K562 (cell line): ENCODE results near the gene LRMDA. TPM values are rescaled to one million over a fixed set of nuclear protein-coding genes. Genes with fewer than 3 reads are reported as not detected.

Source experiments
- ATAC-seq: fragments of 200-7000 bp; cut with Tn5 transposase; 3 replicates; pipeline ENCODE4 v1.9.1; 2020; ENCODE audit warnings: moderate library complexity
- BruUV-seq: library from RNA; stranded (reverse); fragments of 400-500 nt; replicated peaks from 2 replicates; lab custom pipeline; 2021; lab: Mats Ljungman, UMichigan
- CTCF ChIA-PET: fragments of 300-600 bp; formaldehyde crosslinking; extraction: SDS; loops from one replicate; lab custom pipeline; 2021; ENCODE audit warnings: low intra/inter-chr PET ratio; lab: Yijun Ruan, JAX
- POLR2A ChIA-PET: fragments of 300-600, 350-650 bp; sonication (Branson Sonifier 250); formaldehyde crosslinking; extraction: SDS; loops from one replicate; lab custom pipeline; 2021; ENCODE audit warnings: antibody characterized with exemption, inconsistent platforms; lab: Yijun Ruan, JAX
- DNase-seq, 4 experiments: peaks; one replicate each; pipeline versions ENCODE4 v3.0.0 to v3.0.0-alpha.2; 2011 to 2018; ENCODE audit warnings: low spot score in 3 of 4, mixed read lengths in 3 of 4; ENCODE audit errors: extremely low read depth in 1 of 4
- FAIRE-seq: peaks from 2 replicates; lab custom pipeline; 2011; peaks lifted over from hg19 to GRCh38; lab: Jason Lieb, UNC
- H2AFZ ChIP-seq: 2 replicates; pipeline ENCODE4 v1.6.0; 2011; ENCODE audit warnings: low read depth, low read length, control low read depth, inconsistent platforms
- H3K27ac ChIP-seq: fragments of 200-600 bp; 3 replicates; pipeline ENCODE4 v1.8.0; 2011; ENCODE audit warnings: low read depth, mild to moderate bottlenecking, control low read depth, inconsistent platforms, low read length, moderate library complexity, mixed read lengths; ENCODE audit errors: extremely low read depth
- H3K27me3 ChIP-seq, 2 experiments: fragments of 300-600 bp in 1 of 2; 2 replicates in 1 of 2; 3 replicates in 1 of 2; pipeline versions ENCODE4 v1.6.0 to v1.8.0; 2011; ENCODE audit warnings: inconsistent platforms in 2 of 2, low read length in 2 of 2, mild to moderate bottlenecking in 1 of 2, mixed read lengths in 1 of 2, moderate library complexity in 1 of 2; ENCODE audit not compliant: control insufficient read depth in 2 of 2, insufficient read depth in 2 of 2
- H3K36me3 ChIP-seq: fragments of 300-600 bp; 3 replicates; pipeline ENCODE4 v1.8.0; 2011; ENCODE audit warnings: mild to moderate bottlenecking, low read length, inconsistent platforms; ENCODE audit not compliant: control insufficient read depth, insufficient read depth
- H3K4me1 ChIP-seq, 2 experiments: fragments of 200-600 bp in 1 of 2; replicated peaks in 1 of 2; 2 replicates in 1 of 2; 3 replicates in 1 of 2; pipeline versions ENCODE4 v1.5.1 to v1.8.0; 2011; ENCODE audit warnings: inconsistent platforms in 2 of 2, low read length in 2 of 2, mild to moderate bottlenecking in 1 of 2, mixed read lengths in 1 of 2, moderate library complexity in 1 of 2; ENCODE audit not compliant: control insufficient read depth in 2 of 2, insufficient read depth in 2 of 2
- H3K4me2 ChIP-seq: 2 replicates; pipeline ENCODE4 v1.6.1; 2011; ENCODE audit warnings: low read length, control low read depth, inconsistent platforms, mixed read lengths; ENCODE audit not compliant: insufficient read depth
- H3K4me3 ChIP-seq: fragments of 200-600 bp; sonication (generic), shearing (Covaris generic); 2 replicates; pipeline ENCODE4 v1.5.1; 2016; ENCODE audit warnings: control low read depth, inconsistent platforms
- H3K79me2 ChIP-seq: fragments of 200-600 bp; 3 replicates; pipeline ENCODE4 v1.8.0; 2011; ENCODE audit warnings: low read length, inconsistent platforms; ENCODE audit not compliant: control insufficient read depth, insufficient read depth
- H3K9ac ChIP-seq, 2 experiments: 2 replicates each; pipeline versions ENCODE4 v1.6.0 to v1.6.1; 2011; ENCODE audit warnings: low read depth in 2 of 2, low read length in 2 of 2, control low read depth in 1 of 2, inconsistent platforms in 1 of 2, mild to moderate bottlenecking in 1 of 2, mixed read lengths in 1 of 2; ENCODE audit not compliant: insufficient read depth in 1 of 2
- H3K9me1 ChIP-seq: one replicate; pipeline ENCODE4 v1.6.0; 2011; ENCODE audit warnings: inconsistent platforms, mild to moderate bottlenecking, low read length, moderate library complexity; ENCODE audit not compliant: control insufficient read depth, insufficient read depth
- H3K9me3 ChIP-seq: replicated peaks from 2 replicates; pipeline ENCODE4 v1.5.1; 2011; ENCODE audit warnings: low read depth, low read length, inconsistent platforms; ENCODE audit not compliant: control insufficient read depth, insufficient read depth
- H4K20me1 ChIP-seq: replicated peaks from 2 replicates; pipeline ENCODE4 v1.6.1; 2011; ENCODE audit warnings: low read length, inconsistent platforms, mixed read lengths; ENCODE audit not compliant: control insufficient read depth, insufficient read depth
- ADNP ChIP-seq: fragments of 200-800 bp; sonication (Bioruptor generic); IDR thresholded peaks from 2 replicates; pipeline ENCODE4 v1.6.1; 2016; ENCODE audit warnings: missing genetic modification characterization, missing compliant biosample characterization
- CBX5 ChIP-seq: IDR thresholded peaks from 2 replicates; pipeline ENCODE4 v1.6.1; 2014; ENCODE audit warnings: low read depth, borderline replicate concordance
- GATAD2A ChIP-seq: fragments of 450-650 bp; IDR thresholded peaks from 2 replicates; pipeline ENCODE4 v1.6.1; 2017
- NFIC ChIP-seq: fragments of 450-650 bp; IDR thresholded peaks from 2 replicates; pipeline ENCODE4 v1.6.1; 2017; ENCODE audit warnings: mild to moderate bottlenecking, inconsistent platforms
- NR2F6 ChIP-seq: fragments of 450-650 bp; formaldehyde crosslinking; IDR thresholded peaks from 2 replicates; pipeline ENCODE4 v1.4.0; 2020; ENCODE audit warnings: mild to moderate bottlenecking
- PHB2 ChIP-seq: fragments of 450-650 bp; IDR thresholded peaks from 2 replicates; pipeline ENCODE4 v1.6.1; 2017; ENCODE audit warnings: low read depth
- RNF2 ChIP-seq: sonication (generic); IDR thresholded peaks from 2 replicates; pipeline ENCODE4 v1.6.1; 2016
- TBL1XR1 ChIP-seq, 2 experiments: IDR thresholded peaks; 2 replicates each; pipeline ENCODE4 v1.6.1; 2012; ENCODE audit warnings: improper control_type of control experiment in 2 of 2, low read length in 2 of 2, mild to moderate bottlenecking in 1 of 2
- ZNF124 ChIP-seq: sonication (generic); formaldehyde crosslinking; IDR thresholded peaks from 2 replicates; pipeline ENCODE4 v1.8.1; 2022; ENCODE audit warnings: missing genetic modification reagents
- ZNF133 ChIP-seq: fragments of 250-450 bp; sonication (Bioruptor Pico); IDR thresholded peaks from 2 replicates; pipeline ENCODE4 v1.4.0; 2020; ENCODE audit warnings: mild to moderate bottlenecking
- ZNF175 ChIP-seq: fragments of 200-800 bp; sonication (Bioruptor generic); IDR thresholded peaks from 2 replicates; pipeline ENCODE4 v1.6.1; 2016; ENCODE audit warnings: low read depth, mild to moderate bottlenecking, missing genetic modification characterization, missing compliant biosample characterization
- ZNF24 ChIP-seq: fragments of 450-650 bp; IDR thresholded peaks from 2 replicates; pipeline ENCODE4 v1.6.1; 2016
- ZSCAN32 ChIP-seq: fragments of 450-650 bp; formaldehyde crosslinking; IDR thresholded peaks from 2 replicates; pipeline ENCODE4 v1.4.0; 2020; ENCODE audit warnings: mild to moderate bottlenecking, moderate library complexity
- WGBS: fragments of 100-300 bp; shearing (Covaris generic); methylation state at CpG from one replicate; pipeline ENCODE4 v1.1.6; 2016; ENCODE audit warnings: low coverage, mixed read lengths; ENCODE audit not compliant: insufficient coverage; ENCODE audit errors: missing lambda C conversion rate; 5-methylcytosine and 5-hydroxymethylcytosine counted together
- in situ Hi-C: fragments of 300-500 bp; cut with MboI; formaldehyde crosslinking; loops from 4 replicates; pipeline ENCODE4 v1.15.0; 2018; ENCODE audit warnings: inconsistent platforms, mixed read lengths
- intact Hi-C: fragments of 100-400 bp; cut with micrococcal nuclease; formaldehyde crosslinking; loops from 2 replicates; pipeline ENCODE4 v1.14.2; 2022
- polyA plus RNA-seq, 8 experiments: library from polyadenylated mRNA; depleted of rRNA in 4 of 8; stranded (reverse) in 5 of 8; unstranded in 3 of 8; fragments of >200 nt; fragmentation: Nextera tagmentation in 2 of 8; fragmentation: Illumina TruSeq in 1 of 8; extraction: Ambion mirVana in 2 of 8; extraction: Trizol in 1 of 8; gene quantifications; 2 replicates each; pipeline versions ENCODE4 v1.2.1 to v1.2.3, GENCODE V29; 2011 to 2014; ENCODE audit warnings: inconsistent platforms in 1 of 8, missing spikeins in 1 of 8
- total RNA-seq, 7 experiments: library from RNA; depleted of rRNA in 6 of 7; stranded (reverse); fragments of >200 nt in 6 of 7; fragmentation: Illumina TruSeq in 2 of 7; extraction: Trizol in 2 of 7; gene quantifications; 2 replicates each; pipeline versions ENCODE4 v1.2.1 to v1.2.3, GENCODE V29; 2011 to 2021; ENCODE audit warnings: low replicate concordance in 1 of 7
- TF ChIP-seq, protein P1 (sequence below), 2 experiments: fragments of 450-650 bp in 1 of 2; IDR thresholded peaks; 2 replicates each; pipeline ENCODE4 v1.6.1; 2011 to 2017; ENCODE audit warnings: low read depth in 2 of 2, antibody characterized with exemption in 1 of 2, borderline replicate concordance in 1 of 2, low read length in 1 of 2, mild to moderate bottlenecking in 1 of 2, mixed read lengths in 1 of 2; ENCODE audit not compliant: control insufficient read depth in 1 of 2
- TF ChIP-seq, protein P2 (sequence below): fragments of 250-450 bp; sonication (Bioruptor Pico); IDR thresholded peaks from 2 replicates; pipeline ENCODE4 v1.5.0; 2020; ENCODE audit warnings: mild to moderate bottlenecking
- TF ChIP-seq, protein P3 (sequence below): fragments of 250-450 bp; sonication (Bioruptor Pico); IDR thresholded peaks from 2 replicates; pipeline ENCODE4 v1.8.0; 2022; ENCODE audit warnings: moderate library complexity, mild to moderate bottlenecking, inconsistent platforms

Gene LRMDA
- total and polyA plus RNA-seq, 9 of the 15 experiments (the other 6 are each of a cell fraction or from before 2014, with no cell fraction given): 0.25 TPM; not detected in 8

DNA sequence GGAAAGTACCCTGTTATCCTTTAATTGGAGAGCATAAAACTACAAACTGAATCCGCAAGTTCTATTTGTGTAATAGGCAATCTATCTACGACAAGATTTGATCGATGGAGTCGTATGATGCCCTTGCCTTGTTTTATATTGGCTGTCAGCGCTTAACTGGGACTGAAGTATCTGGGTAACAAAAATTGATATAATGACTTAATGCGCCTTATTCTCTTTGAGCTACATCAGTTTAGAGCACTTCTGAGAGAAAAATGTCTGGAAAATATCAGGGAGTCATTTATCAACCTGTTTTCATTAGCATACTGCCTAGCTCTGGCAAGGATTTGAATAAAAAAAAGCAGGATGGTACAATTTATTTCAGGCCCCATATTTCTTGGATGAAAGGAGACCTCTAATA, 262.1 kb downstream of the LRMDA start (continued):
- TF ChIP-seq, protein P1, sequence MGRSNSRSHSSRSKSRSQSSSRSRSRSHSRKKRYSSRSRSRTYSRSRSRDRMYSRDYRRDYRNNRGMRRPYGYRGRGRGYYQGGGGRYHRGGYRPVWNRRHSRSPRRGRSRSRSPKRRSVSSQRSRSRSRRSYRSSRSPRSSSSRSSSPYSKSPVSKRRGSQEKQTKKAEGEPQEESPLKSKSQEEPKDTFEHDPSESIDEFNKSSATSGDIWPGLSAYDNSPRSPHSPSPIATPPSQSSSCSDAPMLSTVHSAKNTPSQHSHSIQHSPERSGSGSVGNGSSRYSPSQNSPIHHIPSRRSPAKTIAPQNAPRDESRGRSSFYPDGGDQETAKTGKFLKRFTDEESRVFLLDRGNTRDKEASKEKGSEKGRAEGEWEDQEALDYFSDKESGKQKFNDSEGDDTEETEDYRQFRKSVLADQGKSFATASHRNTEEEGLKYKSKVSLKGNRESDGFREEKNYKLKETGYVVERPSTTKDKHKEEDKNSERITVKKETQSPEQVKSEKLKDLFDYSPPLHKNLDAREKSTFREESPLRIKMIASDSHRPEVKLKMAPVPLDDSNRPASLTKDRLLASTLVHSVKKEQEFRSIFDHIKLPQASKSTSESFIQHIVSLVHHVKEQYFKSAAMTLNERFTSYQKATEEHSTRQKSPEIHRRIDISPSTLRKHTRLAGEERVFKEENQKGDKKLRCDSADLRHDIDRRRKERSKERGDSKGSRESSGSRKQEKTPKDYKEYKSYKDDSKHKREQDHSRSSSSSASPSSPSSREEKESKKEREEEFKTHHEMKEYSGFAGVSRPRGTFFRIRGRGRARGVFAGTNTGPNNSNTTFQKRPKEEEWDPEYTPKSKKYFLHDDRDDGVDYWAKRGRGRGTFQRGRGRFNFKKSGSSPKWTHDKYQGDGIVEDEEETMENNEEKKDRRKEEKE (IDR thresholded peaks at IDR 0.05; ENCODE audit: borderline replicate concordance in 1 of 2, control insufficient read depth in 1 of 2, low read depth in 2 of 2, low read length in 1 of 2): no peak
- TF ChIP-seq GATAD2A: no peak

DNA sequence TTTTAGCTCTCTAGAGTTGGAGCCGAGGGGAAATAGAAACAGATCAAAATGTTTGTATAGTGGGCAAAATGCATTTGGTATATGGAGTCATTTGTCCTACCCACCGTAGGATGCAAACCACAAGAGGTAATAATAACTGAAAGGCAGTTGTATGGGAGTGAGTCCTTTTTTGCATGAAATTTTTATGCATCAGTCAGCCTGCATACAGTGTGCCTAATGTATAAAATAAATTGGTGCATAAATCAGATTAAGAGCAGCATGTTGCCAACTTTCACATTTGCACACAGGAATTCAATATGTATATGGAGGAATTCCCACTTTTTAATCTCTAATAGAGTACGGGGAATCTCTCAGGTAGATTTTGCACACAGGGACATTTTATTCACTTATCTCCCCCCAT, 262.8 kb downstream of the LRMDA start:
- in situ Hi-C loops: no loop called here
- POLR2A ChIA-PET: interaction anchor here (1.7 kb wide), 1 partner anchor 9 kb away, joined by 6 read pairs; no protein-coding TSS in a partner anchor
- Histone ChIP-seq H3K9me3 (no peaks in the 10 kb centered on the region), H4K20me1 (no peaks in the 10 kb centered on the region), H3K4me1 (no peaks in the 10 kb centered on the region), H3K4me2 (no peak overlapping the region), H2AFZ (no peak overlapping the region), H3K36me3 (no peaks in the 10 kb centered on the region), H3K4me3 (no peak overlapping the region), H3K9ac (no peak overlapping the region), H3K27me3 (no peaks in the 10 kb centered on the region), H3K27ac (no peak overlapping the region), H3K9me1 (no peaks in the 10 kb centered on the region), H3K79me2 (no peaks in the 10 kb centered on the region)
- CTCF ChIA-PET: no interaction called here
- BruUV-seq: no TSS peak
- ATAC-seq (no peak), DNase-seq (no peak), FAIRE-seq (no peak)
- intact Hi-C loops: no loop called here
- WGBS: 0% methylated on average over 3 of the region's 3 CpGs
- TF ChIP-seq ZNF24: no peak
- no peak for TF ChIP-seq NFIC
- TF ChIP-seq ZSCAN32 (CRISPR knock-in tag): no peak
- TF ChIP-seq, protein P2, sequence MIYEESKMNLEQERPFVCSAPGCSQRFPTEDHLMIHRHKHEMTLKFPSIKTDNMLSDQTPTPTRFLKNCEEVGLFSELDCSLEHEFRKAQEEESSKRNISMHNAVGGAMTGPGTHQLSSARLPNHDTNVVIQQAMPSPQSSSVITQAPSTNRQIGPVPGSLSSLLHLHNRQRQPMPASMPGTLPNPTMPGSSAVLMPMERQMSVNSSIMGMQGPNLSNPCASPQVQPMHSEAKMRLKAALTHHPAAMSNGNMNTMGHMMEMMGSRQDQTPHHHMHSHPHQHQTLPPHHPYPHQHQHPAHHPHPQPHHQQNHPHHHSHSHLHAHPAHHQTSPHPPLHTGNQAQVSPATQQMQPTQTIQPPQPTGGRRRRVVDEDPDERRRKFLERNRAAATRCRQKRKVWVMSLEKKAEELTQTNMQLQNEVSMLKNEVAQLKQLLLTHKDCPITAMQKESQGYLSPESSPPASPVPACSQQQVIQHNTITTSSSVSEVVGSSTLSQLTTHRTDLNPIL (CRISPR knock-in tag): no peak
- no peak for TF ChIP-seq NR2F6
- no peak for TF ChIP-seq TBL1XR1 (IDR thresholded peaks at IDR 0.05; ENCODE audit: low read length in 2 of 2)
- TF ChIP-seq RNF2: no peak
- TF ChIP-seq ADNP (tag): no peak
- TF ChIP-seq ZNF124 (CRISPR knock-in tag): no peak
- TF ChIP-seq CBX5: no peak
- no peak for TF ChIP-seq PHB2
- TF ChIP-seq, protein P3, sequence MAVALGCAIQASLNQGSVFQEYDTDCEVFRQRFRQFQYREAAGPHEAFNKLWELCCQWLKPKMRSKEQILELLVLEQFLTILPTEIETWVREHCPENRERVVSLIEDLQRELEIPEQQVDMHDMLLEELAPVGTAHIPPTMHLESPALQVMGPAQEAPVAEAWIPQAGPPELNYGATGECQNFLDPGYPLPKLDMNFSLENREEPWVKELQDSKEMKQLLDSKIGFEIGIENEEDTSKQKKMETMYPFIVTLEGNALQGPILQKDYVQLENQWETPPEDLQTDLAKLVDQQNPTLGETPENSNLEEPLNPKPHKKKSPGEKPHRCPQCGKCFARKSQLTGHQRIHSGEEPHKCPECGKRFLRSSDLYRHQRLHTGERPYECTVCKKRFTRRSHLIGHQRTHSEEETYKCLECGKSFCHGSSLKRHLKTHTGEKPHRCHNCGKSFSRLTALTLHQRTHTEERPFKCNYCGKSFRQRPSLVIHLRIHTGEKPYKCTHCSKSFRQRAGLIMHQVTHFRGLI (CRISPR knock-in tag): no peak
- TF ChIP-seq ZNF133 (CRISPR knock-in tag): no peak
- TF ChIP-seq ZNF175 (CRISPR knock-in tag): no peak
